Neural progenitor cell (in vitro differentiated cells): ENCODE data around the gene DEDD.

Source experiments
- EZH2 ChIP-seq: fragments of 200-600 bp; sonication (generic); IDR thresholded peaks from 2 replicates; pipeline ENCODE4 v1.6.1; 2017; ENCODE audit warnings: antibody characterized with exemption, mild to moderate bottlenecking, moderate library complexity
- EZH2phosphoT487 ChIP-seq: fragments of 200-600 bp; sonication (generic); IDR thresholded peaks from 2 replicates; pipeline ENCODE4 v1.6.1; 2017; ENCODE audit warnings: antibody characterized with exemption
- TF ChIP-seq, protein P1 (sequence below): fragments of 200-600 bp; sonication (generic); IDR thresholded peaks from 2 replicates; pipeline ENCODE4 v1.5.1; 2017; ENCODE audit warnings: antibody characterized with exemption, mild to moderate bottlenecking

DNA sequence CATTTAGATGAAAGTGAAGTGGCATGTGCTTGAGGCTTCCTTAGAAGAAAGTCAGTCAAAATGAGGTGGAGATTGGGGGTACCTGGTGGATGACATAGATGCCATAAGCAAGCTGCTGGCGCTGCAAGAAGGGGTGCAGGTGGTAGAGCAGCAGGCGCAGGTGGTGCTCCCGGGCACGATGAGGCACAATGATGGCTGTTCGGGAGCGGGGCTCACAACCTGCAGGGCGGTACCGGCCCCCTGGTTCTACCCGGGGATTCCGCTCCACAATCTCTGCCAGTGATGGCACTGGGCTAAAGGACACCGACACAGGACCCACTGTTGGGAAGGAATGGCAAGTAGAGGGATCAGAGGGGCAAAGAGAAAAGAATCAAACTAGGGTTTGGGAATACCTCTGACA lies 42.4 kb upstream of the DEDD start:
- TF ChIP-seq, protein P1, sequence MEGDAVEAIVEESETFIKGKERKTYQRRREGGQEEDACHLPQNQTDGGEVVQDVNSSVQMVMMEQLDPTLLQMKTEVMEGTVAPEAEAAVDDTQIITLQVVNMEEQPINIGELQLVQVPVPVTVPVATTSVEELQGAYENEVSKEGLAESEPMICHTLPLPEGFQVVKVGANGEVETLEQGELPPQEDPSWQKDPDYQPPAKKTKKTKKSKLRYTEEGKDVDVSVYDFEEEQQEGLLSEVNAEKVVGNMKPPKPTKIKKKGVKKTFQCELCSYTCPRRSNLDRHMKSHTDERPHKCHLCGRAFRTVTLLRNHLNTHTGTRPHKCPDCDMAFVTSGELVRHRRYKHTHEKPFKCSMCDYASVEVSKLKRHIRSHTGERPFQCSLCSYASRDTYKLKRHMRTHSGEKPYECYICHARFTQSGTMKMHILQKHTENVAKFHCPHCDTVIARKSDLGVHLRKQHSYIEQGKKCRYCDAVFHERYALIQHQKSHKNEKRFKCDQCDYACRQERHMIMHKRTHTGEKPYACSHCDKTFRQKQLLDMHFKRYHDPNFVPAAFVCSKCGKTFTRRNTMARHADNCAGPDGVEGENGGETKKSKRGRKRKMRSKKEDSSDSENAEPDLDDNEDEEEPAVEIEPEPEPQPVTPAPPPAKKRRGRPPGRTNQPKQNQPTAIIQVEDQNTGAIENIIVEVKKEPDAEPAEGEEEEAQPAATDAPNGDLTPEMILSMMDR, result no peak
- no peak for TF ChIP-seq EZH2
- TF ChIP-seq EZH2phosphoT487, result no peak
